ENCODE results near the gene ZFYVE28.

DNA sequence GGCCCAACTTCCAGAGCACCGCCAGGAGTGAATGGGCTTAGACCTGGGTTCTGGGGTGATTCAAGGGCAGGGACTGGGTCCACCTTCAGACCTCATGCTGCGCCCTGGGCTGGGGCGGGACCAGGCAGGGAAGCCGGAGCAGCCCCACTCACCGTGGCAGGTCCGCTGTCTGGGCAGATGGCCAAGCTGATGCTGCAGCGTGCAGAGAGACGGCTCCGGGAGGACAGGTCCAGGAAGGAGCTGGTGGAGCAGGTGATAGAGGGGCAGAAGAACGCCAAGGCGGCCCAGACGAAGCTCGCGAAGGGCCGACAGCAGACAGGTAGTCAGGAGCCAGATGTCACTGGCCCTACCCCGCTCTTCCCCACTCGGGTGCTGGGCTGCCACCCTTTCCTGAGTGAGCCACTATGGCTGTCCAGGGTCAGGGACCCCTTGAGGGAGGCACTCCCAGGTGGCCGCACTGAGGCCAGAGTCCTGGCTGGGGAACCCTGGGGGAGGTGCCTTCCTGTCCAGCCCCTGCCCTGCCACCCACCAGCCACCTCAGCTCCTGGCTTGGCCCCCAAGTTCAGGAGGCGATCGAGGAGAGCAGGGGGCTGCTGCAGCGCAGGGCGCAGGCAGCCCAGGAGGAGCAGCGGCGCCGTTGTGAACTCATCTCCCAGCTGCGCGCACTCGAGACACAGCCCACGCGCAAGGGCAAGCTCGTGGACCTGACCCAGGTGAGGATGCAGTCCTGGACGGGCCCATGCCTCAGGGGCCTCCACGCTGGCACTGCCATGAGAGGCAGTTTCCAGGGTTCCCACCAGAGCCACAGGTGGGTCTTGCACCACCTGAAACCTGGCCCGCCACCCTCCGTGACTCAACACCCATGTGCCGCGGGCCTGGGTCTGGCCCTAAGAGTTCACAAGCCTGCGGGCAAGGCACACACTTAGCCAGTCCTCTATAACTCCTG lies 40.4 kb upstream of the ZFYVE28 start:
- TF ChIP-seq RAD21 (IDR thresholded peaks at IDR 0.05; ENCODE audit: low read depth) (no peak), POLR2A (IDR thresholded peaks at IDR 0.05; ENCODE audit: borderline replicate concordance, extremely low read depth, insufficient read depth, insufficient read length) (no peak), FOSL1 (IDR thresholded peaks at IDR 0.05; ENCODE audit: low read depth) (no peak)
- TF ChIP-seq, protein P1, sequence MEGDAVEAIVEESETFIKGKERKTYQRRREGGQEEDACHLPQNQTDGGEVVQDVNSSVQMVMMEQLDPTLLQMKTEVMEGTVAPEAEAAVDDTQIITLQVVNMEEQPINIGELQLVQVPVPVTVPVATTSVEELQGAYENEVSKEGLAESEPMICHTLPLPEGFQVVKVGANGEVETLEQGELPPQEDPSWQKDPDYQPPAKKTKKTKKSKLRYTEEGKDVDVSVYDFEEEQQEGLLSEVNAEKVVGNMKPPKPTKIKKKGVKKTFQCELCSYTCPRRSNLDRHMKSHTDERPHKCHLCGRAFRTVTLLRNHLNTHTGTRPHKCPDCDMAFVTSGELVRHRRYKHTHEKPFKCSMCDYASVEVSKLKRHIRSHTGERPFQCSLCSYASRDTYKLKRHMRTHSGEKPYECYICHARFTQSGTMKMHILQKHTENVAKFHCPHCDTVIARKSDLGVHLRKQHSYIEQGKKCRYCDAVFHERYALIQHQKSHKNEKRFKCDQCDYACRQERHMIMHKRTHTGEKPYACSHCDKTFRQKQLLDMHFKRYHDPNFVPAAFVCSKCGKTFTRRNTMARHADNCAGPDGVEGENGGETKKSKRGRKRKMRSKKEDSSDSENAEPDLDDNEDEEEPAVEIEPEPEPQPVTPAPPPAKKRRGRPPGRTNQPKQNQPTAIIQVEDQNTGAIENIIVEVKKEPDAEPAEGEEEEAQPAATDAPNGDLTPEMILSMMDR (IDR thresholded peaks at IDR 0.05 in 2 of 3, conservative IDR thresholded peaks at IDR 0.05 in 1 of 3; ENCODE audit: borderline replicate concordance in 1 of 3, insufficient read depth in 1 of 3, low read depth in 2 of 3, low read length in 2 of 3), result no peak
- TF ChIP-seq, protein P2, sequence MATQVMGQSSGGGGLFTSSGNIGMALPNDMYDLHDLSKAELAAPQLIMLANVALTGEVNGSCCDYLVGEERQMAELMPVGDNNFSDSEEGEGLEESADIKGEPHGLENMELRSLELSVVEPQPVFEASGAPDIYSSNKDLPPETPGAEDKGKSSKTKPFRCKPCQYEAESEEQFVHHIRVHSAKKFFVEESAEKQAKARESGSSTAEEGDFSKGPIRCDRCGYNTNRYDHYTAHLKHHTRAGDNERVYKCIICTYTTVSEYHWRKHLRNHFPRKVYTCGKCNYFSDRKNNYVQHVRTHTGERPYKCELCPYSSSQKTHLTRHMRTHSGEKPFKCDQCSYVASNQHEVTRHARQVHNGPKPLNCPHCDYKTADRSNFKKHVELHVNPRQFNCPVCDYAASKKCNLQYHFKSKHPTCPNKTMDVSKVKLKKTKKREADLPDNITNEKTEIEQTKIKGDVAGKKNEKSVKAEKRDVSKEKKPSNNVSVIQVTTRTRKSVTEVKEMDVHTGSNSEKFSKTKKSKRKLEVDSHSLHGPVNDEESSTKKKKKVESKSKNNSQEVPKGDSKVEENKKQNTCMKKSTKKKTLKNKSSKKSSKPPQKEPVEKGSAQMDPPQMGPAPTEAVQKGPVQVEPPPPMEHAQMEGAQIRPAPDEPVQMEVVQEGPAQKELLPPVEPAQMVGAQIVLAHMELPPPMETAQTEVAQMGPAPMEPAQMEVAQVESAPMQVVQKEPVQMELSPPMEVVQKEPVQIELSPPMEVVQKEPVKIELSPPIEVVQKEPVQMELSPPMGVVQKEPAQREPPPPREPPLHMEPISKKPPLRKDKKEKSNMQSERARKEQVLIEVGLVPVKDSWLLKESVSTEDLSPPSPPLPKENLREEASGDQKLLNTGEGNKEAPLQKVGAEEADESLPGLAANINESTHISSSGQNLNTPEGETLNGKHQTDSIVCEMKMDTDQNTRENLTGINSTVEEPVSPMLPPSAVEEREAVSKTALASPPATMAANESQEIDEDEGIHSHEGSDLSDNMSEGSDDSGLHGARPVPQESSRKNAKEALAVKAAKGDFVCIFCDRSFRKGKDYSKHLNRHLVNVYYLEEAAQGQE (IDR thresholded peaks at IDR 0.05; ENCODE audit: low read depth), result no peak

Data from HCT116 (cell line).